NCI-H345 treated with DMSO at 0.1 percent for 48 hours (cell line): Measurements from ENCODE around the gene CARMIL1.

Experiments
- DNase-seq: peaks from one replicate; lab custom pipeline; 2025; ENCODE audit not compliant: unreplicated experiment; lab: John Stamatoyannopoulos, UW

Gene CARMIL1

DNA sequence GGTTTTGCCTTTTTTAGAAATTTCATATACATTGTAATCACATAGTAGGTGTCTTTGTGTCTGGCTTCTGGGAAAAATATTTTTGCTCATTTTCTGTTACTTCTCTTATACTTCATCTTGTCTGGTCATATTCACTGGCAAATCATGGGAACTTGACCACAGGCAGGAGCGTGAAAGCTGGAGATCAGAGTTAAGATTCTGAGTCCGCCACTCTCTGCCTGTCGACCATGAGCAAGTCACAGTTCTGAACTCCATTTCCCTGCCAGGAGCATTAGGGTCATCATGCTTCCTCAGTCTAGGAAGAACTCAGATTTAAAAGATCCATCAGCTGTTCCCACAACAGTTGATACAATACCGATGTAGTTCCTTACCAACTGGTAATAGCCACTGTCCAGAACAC, 360.5 kb downstream of the CARMIL1 start:
- DNase-seq: no peak

DNA sequence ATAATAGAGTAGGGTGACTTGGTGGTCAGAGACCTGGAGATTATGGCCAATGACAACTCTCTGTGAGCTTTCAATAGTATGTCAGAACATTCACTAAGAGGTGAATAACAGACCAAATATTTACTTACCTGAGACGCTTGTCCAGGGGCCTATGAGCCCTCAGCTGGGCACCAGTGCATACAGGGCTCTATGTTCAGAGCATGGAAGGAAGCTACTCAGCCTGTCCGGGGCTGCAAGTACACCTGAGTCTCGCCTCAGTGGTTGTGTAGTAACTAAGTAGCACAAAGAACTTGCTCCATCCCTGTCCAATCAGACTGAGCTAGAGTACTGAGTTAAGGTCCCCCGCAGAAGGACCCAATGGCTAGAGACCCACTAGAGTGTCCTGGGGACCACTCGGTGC, 361.3 kb downstream of the CARMIL1 start:
- no peak for DNase-seq

DNA sequence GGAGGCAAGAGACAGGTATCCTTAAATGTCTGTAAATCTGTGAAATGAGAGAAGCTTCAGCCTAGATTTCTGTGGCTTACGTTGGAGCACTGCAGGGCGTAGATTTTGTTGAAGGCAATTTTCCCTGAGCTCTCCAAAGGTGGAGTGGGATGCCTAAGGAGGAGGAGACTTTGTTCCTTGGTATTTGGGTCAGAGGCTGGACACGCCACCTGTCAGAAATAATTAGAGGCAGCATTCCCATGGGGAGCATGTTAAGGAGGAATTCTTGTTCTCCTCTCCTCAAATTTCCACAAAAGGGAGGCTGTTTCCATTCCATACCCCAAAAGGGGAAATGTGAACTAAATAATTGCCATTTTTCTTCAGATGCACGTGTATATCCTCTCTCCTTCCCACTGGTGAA, 361.7 kb downstream of the CARMIL1 start:
- DNase-seq: no peak

DNA sequence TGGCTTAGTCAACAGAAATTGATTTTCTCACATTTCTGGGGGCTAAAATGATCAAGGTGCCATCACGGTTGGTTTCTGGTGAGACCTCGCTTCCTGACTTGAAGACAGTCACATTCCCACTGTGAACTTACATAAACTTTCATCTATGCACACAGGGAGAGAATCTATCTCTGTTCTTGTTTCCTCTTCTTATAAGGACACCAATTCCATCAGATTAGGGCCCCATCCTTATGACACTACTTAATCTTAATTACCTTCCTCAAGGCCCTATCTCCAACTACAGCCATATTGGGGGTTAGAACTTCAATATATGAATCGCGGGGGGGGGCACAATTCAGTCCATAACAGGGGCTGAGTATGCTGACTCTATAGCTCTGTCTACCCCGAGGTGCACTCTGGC, 362.2 kb downstream of the CARMIL1 start:
- DNase-seq: no peak

DNA sequence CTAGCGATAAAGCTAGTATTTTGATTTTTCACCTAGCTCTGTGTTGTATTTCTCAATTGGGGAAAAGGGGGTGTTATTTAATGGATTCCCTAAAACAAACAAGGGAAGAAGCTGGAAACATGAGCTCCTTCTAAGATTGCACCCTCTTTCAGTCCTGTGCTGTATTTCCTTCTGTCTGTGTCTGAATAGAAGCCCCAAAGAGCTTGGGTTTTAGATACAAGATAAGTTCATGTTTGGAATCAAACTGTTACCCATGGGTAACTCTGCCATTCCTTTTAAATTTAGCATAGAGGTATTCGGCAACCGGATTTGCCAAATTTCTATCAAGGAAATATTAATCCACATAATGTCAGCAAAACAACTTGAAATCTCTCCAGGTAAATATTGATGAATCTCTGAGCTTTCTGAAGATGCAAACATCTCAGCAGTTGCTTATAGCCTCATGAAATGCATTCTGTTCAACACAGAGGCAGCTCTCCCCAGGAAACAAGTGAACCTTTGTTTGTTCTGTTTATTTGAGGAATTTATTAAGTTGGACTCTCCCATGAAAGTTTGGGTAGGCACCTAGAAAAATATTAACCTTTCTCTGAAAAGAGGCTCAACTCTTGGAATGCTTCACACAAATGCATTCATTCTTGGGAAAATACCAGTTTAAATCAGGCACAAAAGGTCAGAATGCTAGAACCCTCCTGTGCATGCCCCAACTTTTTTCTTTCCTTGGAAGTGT, 362.9 kb downstream of the CARMIL1 start:
- DNase-seq: no peak

DNA sequence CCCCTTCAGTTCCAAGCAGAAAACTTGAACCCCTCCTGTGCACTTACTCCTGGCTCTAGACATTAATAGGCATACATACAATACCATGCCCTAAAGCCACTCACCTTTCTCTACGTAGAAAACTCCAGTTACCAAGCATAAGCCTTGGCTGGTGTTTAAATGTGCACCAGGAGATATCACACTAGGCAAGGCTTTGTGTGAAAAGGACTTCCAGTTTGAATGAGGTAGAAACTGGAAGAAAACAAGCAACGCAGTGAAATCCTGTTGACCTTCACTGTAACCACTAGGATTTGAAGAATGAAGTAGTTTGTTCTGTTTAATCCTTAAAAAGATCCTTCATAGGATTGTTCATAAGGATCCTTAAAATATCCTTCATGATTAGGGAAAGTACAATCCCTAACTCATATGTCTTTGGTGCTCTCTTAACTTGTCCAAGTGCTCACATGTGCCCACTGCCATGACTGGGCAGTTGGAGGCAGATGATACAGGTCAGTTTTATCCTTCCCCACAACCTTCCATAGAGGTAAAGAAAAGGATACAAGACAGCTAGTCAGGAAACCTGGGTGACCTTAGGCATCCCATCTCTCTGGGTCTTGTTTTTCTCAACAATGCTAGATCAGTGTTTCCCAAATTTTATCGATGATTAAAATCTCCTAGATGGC, 363.6 kb downstream of the CARMIL1 start:
- DNase-seq: no peak

DNA sequence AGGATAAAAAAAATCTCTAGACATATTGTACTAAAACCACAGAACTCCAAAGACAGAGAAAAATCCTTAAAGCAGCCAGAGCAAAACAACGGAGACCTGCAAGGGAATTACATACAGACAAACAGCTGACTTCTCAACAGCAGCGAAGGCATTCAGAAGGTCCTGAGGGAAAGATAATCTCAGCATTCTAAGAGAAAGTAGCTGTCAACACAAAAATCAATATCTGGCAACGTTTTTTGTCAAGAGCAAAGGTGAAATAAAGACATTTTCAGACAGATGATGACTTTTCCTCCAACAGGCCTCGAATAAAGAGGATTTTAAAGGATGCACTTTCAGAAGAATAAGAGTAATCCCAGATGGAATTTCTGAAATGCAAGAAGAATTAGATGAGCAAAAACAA, 366.7 kb downstream of the CARMIL1 start:
- no peak for DNase-seq

DNA sequence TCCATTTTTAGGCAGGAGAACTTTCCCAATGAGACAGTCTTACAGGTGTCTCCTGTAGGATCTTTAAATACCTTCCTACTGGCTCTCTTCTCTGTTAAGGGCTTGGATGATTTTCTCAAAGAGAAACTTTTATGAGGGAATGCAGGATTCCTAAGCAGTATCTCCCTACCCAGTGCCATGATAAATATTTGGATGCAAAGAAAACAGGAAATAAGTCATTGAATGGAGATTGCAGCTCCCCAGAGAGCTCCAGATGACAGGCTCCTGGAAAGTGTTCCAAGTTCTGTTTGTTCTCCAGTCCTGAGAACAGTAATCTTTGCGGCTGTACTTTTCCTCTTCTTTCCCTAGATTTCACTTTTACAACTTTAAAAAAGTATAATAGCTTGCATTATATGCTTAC, 370.4 kb downstream of the CARMIL1 start:
- DNase-seq: no peak

DNA sequence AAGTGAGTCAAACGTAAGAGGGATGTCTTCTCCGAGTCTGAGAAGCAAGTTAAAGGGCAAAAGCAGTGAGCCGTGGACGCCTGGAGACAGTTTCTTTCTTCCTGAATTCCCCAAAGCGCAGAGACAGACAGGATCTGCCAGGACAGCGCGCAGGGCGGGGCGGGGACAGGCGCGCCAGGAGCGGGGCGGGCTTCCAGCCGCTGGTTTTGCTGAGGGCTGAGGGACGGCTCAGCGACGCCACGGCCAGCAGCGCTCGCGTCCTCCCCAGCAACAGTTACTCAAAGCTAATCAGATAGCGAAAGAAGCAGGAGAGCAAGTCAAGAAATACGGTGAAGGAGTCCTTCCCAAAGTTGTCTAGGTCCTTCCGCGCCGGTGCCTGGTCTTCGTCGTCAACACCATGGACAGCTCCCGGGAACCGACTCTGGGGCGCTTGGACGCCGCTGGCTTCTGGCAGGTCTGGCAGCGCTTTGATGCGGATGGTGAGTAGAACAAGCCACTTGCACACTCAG, 372.9 kb downstream of the CARMIL1 start, which contains the start of gene SCGN:
SCGN (plus strand) TSS at position 209 of the 509 bp plus-strand sequence; CDS start at position 398, 189 bp downstream.
- peak; percentile 71 for DNase-seq

DNA sequence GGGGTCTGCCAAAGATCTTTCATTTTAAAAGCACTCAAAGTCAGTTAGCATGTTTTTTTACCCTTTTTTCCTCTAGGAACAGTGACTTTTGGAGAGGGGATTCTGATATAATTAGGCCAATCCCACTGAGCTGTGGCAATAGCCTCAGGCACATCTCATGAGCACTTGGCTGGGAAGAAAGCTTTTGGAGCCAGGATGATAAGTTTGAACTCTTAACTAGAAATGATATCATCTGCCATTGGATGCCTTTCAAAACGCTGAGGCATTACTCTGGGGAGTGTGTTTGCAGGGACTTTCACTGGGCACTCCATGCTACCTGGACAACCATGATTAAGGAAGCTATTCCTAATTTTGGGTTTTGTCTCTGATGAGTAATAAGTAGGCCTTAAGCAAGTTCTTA, 376.5 kb downstream of the CARMIL1 start:
- peak; percentile 65 for DNase-seq

DNA sequence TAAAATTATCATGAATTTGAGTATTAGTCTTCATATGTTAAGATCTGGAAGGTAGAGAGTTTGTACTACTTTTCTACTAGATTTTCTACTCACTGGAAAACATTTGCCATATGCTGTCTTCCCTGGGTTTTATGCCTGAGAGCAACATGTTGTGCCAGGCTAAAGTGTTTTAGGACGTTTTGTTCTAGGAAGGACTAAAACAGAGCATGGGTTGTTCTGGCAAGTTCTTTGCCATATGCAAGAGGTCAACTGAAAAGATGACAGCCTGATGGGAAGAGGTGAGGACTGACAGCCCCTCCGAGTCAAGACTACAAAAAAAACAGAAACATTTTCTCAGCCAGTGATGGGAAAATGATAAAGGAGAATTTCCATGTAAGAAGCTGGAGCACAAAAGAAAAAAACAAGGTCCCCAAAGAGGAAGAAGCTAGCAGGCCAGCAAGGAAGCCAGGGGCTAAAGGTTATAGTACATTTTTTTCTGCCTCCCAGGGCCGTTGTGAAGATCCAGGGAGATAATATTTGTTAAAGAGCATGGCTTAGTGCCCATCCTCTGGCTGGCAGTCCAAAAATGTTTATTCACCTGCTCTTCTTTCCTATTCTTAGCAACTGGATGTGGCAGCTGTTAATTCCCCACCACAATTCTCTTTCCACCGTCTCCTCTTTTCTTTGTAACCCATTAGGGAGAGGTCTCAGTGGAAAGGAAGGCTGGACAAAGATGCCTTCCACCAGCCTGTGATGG, 380.6 kb downstream of the CARMIL1 start:
- DNase-seq: peak; percentile 73

DNA sequence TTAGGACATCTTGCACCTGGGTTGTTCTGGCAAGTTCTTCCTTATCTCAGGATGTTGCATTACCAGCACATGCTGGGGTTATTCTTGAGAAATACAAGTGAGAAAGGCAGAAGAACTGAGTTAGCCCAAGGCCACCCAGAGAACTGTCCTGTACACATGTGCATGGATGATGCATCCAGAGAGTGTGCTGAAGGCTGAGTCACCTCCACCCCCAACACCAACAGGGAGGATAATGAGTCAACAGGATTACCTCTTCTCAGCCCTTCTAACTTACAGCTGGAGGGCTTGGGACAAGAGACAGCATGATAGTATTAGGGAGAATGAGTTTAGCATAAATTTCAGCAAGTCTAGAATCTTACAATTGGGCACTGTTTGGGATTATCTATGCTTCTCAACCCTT, 381.3 kb downstream of the CARMIL1 start:
- peak; percentile 38 for DNase-seq

DNA sequence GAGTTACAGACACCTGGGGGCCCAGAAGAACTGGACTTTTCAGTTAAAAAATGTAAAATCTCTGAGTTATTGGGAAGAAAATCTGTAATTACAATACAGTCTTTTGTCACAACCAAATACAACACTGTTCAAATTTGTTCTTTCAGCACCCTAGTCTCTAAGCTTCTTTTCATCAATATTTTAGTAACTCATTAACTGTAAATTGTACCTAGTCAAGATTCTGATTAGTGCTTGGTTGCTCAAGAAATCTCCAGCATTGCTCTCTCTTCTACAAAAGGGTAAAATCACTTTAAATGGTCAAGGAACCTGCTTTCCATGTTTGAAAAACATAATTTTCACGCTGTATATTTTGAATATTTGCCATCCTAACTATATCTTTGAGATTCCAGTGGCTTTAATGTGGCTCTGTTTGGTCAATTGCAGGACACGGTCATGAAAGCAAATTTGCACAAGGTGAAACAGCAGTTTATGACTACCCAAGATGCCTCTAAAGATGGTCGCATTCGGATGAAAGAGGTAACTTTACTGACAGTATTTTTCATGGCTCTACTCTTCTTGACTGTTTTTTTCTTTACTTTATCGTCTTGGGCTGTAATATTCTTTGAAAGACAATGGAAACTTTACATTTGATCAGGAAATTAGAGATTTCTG, 382.1 kb downstream of the CARMIL1 start:
- no peak for DNase-seq

DNA sequence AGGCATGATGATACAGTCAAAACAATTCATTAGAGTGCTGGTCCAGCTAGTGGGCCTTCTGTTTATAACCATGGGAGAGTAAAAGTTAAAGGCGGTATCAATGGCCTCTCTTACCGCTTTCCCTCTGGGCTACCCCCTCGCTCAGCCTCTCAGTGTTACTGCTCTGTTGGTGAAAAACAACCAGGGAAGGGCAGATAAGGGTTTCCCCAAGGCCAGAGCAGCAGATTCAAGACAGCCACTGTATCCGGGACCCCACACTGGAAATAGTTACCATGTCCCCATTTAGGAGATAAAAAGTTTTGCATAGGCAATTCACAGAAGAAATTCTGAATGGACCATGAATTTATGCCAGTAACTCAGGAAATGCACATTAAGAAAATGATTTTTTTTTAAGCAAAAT, 386.3 kb downstream of the CARMIL1 start:
- no peak for DNase-seq

DNA sequence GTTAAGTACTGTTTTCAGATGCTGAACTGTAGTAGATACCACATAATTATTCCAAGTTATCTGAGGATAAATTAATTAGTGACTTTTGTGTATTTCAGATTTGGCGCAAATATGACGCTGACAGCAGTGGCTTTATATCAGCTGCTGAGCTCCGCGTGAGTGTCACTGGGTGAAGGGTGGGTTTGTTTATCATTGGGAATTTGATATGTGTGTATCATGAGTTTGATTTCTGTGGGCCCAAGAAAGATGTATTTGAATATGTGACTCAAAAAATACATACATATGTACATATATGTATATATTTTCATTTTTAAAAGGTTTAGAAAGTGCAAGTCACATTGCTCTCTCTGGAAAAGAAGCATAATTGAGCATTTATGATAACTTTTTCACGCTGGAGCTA, 390.2 kb downstream of the CARMIL1 start:
- no peak for DNase-seq
